ENCODE data around the gene MAGI1.
"Not testable (repeated sequence)": the region's sequence is repeated elsewhere in the genome, so short reads cannot be mapped to it uniquely, and the experiment has no call there.

Gene MAGI1

DNA sequence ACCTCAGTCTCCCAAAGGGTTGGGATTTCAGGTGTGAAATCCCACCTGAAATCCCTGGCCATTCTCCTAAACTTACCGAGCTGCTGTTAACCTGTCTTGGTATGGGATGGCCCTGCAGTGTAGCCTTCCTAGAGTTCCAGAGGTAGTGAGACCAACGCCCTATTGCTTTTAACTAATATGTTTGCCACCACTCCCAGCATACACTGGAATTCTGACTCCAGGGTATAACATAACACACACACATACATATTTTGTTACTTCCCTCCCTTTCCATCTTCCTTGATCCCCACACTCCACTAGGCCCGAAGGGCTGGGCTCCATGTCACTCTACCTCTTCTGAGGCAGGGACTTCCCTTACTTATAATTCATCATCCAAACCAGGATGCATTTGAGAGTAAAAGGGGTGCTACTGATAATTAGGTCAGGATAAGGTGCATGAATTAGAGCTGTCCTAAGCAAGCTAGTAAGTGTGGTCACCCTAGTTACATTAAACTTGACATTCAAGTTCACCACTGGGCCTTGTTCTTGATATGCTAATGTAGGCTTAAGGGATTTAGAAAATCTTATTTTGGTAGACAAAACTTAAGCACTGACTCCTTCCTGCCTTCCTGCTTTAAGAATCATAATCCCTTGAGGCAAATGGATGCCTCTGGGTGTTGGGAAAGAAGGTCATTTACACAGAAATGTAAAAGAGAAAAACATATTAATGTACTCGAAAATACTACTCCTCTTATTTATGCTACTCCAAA, 317.6 kb downstream of the MAGI1 start:
- intact Hi-C loops (cut with DNase I; ENCODE audit: low total_unique reads): no loop called here
- H3K27ac ChIP-seq: no peak overlapping the region
- no peaks in the 10 kb centered on the region for H3K27me3 ChIP-seq
- H3K36me3 ChIP-seq: no peaks in the 10 kb centered on the region
- no peak for DNase-seq
- H3K9me3 ChIP-seq: no peaks in the 10 kb centered on the region
- no peak overlapping the region for H3K4me3 ChIP-seq
- TF ChIP-seq, protein P1, sequence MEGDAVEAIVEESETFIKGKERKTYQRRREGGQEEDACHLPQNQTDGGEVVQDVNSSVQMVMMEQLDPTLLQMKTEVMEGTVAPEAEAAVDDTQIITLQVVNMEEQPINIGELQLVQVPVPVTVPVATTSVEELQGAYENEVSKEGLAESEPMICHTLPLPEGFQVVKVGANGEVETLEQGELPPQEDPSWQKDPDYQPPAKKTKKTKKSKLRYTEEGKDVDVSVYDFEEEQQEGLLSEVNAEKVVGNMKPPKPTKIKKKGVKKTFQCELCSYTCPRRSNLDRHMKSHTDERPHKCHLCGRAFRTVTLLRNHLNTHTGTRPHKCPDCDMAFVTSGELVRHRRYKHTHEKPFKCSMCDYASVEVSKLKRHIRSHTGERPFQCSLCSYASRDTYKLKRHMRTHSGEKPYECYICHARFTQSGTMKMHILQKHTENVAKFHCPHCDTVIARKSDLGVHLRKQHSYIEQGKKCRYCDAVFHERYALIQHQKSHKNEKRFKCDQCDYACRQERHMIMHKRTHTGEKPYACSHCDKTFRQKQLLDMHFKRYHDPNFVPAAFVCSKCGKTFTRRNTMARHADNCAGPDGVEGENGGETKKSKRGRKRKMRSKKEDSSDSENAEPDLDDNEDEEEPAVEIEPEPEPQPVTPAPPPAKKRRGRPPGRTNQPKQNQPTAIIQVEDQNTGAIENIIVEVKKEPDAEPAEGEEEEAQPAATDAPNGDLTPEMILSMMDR (IDR thresholded peaks at IDR 0.05): no peak
- peaks cover 0 to 4% (median 0%) of the 10 kb centered on the region in 4 donors for H3K4me1 ChIP-seq

DNA sequence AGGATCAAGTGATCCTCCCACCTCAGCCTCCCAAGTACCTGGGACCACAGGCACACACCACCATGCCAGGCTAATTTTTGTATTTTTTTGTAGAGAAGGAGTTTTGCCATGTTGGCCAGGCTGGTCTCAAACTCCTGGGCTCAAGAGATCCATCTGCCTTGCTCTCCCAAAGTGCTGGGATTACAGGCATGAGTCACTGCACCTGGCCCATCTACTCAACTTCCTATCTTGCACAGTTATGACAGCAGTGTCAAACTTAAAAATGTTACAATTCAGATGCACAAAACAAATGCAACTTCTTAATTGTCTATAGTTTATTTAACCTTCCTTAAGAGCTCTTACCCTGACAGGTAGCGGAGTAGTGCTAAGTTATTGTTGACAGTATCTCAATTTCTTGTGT, 319.1 kb downstream of the MAGI1 start:
- intact Hi-C loops (cut with DNase I; ENCODE audit: low total_unique reads); H3K4me3 ChIP-seq: not testable (repeated sequence)

DNA sequence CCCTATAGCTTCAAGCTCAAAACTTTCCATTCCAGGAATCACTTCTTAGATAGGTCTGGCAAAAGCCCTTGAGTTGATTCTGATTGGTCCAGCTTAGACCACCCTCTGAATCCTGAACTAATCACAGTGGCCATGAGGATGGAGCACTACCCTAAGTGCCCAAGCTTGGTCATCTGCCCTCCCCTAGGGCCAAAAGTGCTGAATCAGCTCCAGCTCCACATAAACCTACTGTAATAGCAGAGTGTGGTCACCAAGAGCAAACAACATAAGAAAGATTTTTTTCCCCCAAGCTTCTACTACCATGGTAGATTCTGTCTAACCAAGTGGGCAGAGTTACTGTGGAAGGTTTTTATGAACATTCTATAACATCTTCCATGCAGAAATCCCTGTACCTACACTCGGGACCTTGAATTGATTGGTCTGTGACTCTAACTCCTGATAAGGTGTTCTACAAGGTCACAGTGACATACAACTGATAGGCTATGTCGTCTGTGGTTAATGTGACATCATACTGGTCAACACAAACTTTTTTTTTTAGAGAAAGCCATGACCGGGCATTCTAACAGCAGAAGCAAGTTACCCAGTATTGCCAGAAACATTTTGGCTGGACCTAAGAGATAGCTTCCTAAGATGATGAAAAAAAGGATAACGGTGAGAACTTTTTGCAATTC, 320.9 kb downstream of the MAGI1 start:
- Histone ChIP-seq H3K9me3 (no peaks in the 10 kb centered on the region), H3K27me3 (no peaks in the 10 kb centered on the region), H3K4me1 (peaks cover 0 to 27% (median 11%) of the 10 kb centered on the region in 4 donors), H3K36me3 (no peaks in the 10 kb centered on the region), H3K4me3 (no peak overlapping the region), H3K27ac (no peak overlapping the region)
- intact Hi-C loops (cut with DNase I; ENCODE audit: low total_unique reads): no loop called here
- TF ChIP-seq, protein P1 (IDR thresholded peaks at IDR 0.05): no peak
- DNase-seq: no peak

More for the DNA sequence above, 319.1 kb downstream of the MAGI1 start:
- H3K36me3 ChIP-seq, H3K27me3 ChIP-seq, DNase-seq, H3K27ac ChIP-seq, H3K4me1 ChIP-seq, H3K9me3 ChIP-seq: not testable (repeated sequence)

DNA sequence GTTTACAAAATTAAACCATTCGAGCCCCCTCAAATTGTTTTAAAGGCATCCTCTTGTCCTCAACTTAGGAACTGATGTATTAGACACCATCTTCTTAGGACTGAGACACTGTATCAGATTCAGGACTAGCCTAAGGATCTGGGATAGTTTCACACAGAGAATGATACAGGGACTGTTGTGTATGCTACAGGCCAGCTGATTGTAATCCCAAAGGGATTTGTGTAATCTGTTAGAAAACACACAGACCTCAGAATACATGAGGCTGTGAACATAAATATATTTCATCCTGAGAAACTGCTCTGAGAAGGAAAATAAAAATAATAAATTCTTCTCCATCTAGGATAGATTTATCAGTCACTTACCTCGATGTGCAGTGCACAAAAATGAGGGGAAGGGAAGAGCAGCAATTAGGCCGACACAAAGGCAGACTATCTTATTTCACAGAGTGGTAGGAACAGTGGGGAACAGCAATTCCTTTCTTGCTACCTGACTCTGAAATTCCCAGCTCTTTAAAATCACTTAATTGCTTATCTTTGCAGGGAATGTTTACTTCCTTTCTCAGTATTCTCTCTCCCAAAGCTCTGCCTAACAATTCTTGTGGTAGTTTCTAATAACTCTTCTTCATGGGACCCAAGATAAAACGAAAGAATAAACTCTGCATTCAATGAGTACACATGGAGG, 322.5 kb downstream of the MAGI1 start:
- H3K27me3 ChIP-seq: no peaks in the 10 kb centered on the region
- H3K9me3 ChIP-seq: no peaks in the 10 kb centered on the region
- TF ChIP-seq, protein P1 (IDR thresholded peaks at IDR 0.05): no peak
- peaks cover 0 to 34% (median 13%) of the 10 kb centered on the region in 4 donors for H3K4me1 ChIP-seq
- H3K36me3 ChIP-seq: no peaks in the 10 kb centered on the region
- intact Hi-C loops (cut with DNase I; ENCODE audit: low total_unique reads): no loop called here
- DNase-seq: no peak
- no peak overlapping the region for H3K27ac ChIP-seq
- H3K4me3 ChIP-seq: no peak overlapping the region

DNA sequence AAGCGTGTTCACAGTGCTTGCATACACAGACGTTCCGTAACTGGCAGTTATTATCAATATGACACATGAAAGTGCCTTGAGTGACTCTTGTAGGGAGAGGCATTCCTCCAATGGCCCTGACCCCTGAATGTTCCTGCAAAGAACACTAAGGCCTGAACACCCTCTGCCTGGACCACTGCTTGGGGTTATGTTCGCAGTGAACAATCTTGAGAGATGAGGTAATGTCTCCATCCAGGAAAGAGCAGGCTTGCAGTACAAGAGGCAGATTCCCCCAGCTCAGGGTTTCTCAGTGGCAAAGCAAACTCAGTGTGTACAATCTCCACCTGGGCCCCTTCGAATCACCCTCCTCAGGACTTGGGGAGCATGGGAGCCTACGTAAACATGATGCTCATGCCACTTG, 324.6 kb downstream of the MAGI1 start:
- Histone ChIP-seq H3K36me3 (no peaks in the 10 kb centered on the region), H3K4me1 (peaks cover 0 to 34% (median 13%) of the 10 kb centered on the region in 4 donors), H3K27me3 (no peaks in the 10 kb centered on the region), H3K27ac (peak overlapping the region; percentile 45 to 49), H3K9me3 (no peaks in the 10 kb centered on the region), H3K4me3 (no peak overlapping the region)
- TF ChIP-seq, protein P1 (IDR thresholded peaks at IDR 0.05): no peak
- peak in 1 of 2 donors; percentile 69 for DNase-seq
- intact Hi-C loops (cut with DNase I; ENCODE audit: low total_unique reads): no loop called here

DNA sequence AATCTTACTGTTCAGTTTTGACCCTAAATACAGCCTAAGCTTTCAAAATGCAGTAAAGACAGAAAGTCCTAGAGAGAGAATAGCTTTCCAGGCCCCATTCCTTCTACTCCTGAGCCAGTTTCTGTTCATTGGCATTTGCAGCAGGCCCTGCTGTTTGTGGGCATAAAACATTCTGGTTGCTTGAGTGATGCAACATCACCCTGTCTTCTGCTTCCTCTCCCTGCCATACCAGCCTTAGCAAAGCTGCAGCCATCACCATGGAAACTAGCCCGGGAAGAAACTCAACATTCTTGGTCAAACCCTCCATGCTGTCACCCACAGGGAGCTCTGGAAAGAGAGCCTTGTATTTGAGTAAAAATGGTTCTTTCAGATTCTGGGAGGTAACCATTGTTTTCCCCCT, 325.7 kb downstream of the MAGI1 start:
- DNase-seq: no peak
- H3K9me3 ChIP-seq: no peaks in the 10 kb centered on the region

More for the DNA sequence above, 325.7 kb downstream of the MAGI1 start:
- Histone ChIP-seq H3K27ac (peak overlapping the region; percentile 45 to 49), H3K27me3 (no peaks in the 10 kb centered on the region), H3K4me1 (peaks cover 0 to 34% (median 13%) of the 10 kb centered on the region in 4 donors), H3K36me3 (no peaks in the 10 kb centered on the region), H3K4me3 (no peak overlapping the region)
- intact Hi-C loops (cut with DNase I; ENCODE audit: low total_unique reads): no loop called here
- TF ChIP-seq, protein P1 (IDR thresholded peaks at IDR 0.05): no peak

Data from tibial artery (tissue), 4 donors.